ENCODE data around the gene FOXP3. TPM values are rescaled to one million over a fixed set of nuclear protein-coding genes. Genes with fewer than 3 reads are reported as not detected.

FOXP3 gene
- total RNA-seq, 1 experiment from 2014 or later: not detected

GRCh38 chrX:49260221-49260985 lies 4.1 kb downstream of the FOXP3 start:
- Histone ChIP-seq H3K4me3 (ENCODE audit: low read depth, low read length, poor library complexity, severe bottlenecking) (no peak overlapping the region), H3K27ac (ENCODE audit: low read depth, low read length, poor library complexity, severe bottlenecking) (no peak overlapping the region), H3K4me1 (ENCODE audit: insufficient read depth, low read length, poor library complexity, severe bottlenecking) (no peaks in the 10 kb centered on the region), H3K36me3 (ENCODE audit: insufficient read depth, low read length, poor library complexity, severe bottlenecking) (no peaks in the 10 kb centered on the region), H3K27me3 (replicated peaks; ENCODE audit: insufficient read depth, low read depth, low read length, poor library complexity) (no peaks in the 10 kb centered on the region), H3K9me3 (ENCODE audit: low read depth, low read length, poor library complexity, severe bottlenecking) (no peaks in the 10 kb centered on the region)
- POLR2A ChIA-PET (ENCODE audit: low non-redundant PET): no interaction called here
- DNase-seq (ENCODE audit: low spot score): no peak
- CTCF ChIA-PET: no interaction called here
- intact Hi-C loops (cut with micrococcal nuclease; ENCODE audit: unreplicated experiment): no loop called here
- BruUV-seq (replicated peaks): no TSS peak
- TF ChIP-seq CTCF (conservative IDR thresholded peaks at IDR 0.05; ENCODE audit: low read depth, low read length): no peak
- TF ChIP-seq EZH2 (IDR thresholded peaks at IDR 0.05; ENCODE audit: borderline replicate concordance, low read depth, low read length, poor library complexity, severe bottlenecking): no peak

GRCh38 chrX:49258749-49259124 lies 5.8 kb downstream of the FOXP3 start:
- H3K27ac ChIP-seq (ENCODE audit: low read depth, low read length, poor library complexity, severe bottlenecking): no peak overlapping the region
- no peaks in the 10 kb centered on the region for H3K4me1 ChIP-seq (ENCODE audit: insufficient read depth, low read length, poor library complexity, severe bottlenecking)
- no peaks in the 10 kb centered on the region for H3K9me3 ChIP-seq (ENCODE audit: low read depth, low read length, poor library complexity, severe bottlenecking)
- TF ChIP-seq CTCF (conservative IDR thresholded peaks at IDR 0.05; ENCODE audit: low read depth, low read length): no peak
- TF ChIP-seq EZH2 (IDR thresholded peaks at IDR 0.05; ENCODE audit: borderline replicate concordance, low read depth, low read length, poor library complexity, severe bottlenecking): no peak
- H3K4me3 ChIP-seq (ENCODE audit: low read depth, low read length, poor library complexity, severe bottlenecking): no peak overlapping the region
- no peaks in the 10 kb centered on the region for H3K36me3 ChIP-seq (ENCODE audit: insufficient read depth, low read length, poor library complexity, severe bottlenecking)
- no peaks in the 10 kb centered on the region for H3K27me3 ChIP-seq (replicated peaks; ENCODE audit: insufficient read depth, low read depth, low read length, poor library complexity)
- CTCF ChIA-PET: no interaction called here
- intact Hi-C loops (cut with micrococcal nuclease; ENCODE audit: unreplicated experiment): no loop called here
- no TSS peak for BruUV-seq (replicated peaks)
- no peak for DNase-seq (ENCODE audit: low spot score)
- POLR2A ChIA-PET (ENCODE audit: low non-redundant PET): no interaction called here

GRCh38 chrX:49257846-49258748 lies 6.4 kb downstream of the FOXP3 start:
- no peaks in the 10 kb centered on the region for H3K4me1 ChIP-seq (ENCODE audit: insufficient read depth, low read length, poor library complexity, severe bottlenecking)
- ChIA-PET POLR2A (ENCODE audit: low non-redundant PET) (no interaction called here), CTCF (no interaction called here)
- BruUV-seq (replicated peaks): no TSS peak
- TF ChIP-seq EZH2 (IDR thresholded peaks at IDR 0.05; ENCODE audit: borderline replicate concordance, low read depth, low read length, poor library complexity, severe bottlenecking): no peak
- TF ChIP-seq CTCF (conservative IDR thresholded peaks at IDR 0.05; ENCODE audit: low read depth, low read length): no peak
- intact Hi-C loops (cut with micrococcal nuclease; ENCODE audit: unreplicated experiment): no loop called here
- H3K36me3 ChIP-seq (ENCODE audit: insufficient read depth, low read length, poor library complexity, severe bottlenecking): no peaks in the 10 kb centered on the region
- H3K27me3 ChIP-seq (replicated peaks; ENCODE audit: insufficient read depth, low read depth, low read length, poor library complexity): no peaks in the 10 kb centered on the region
- H3K4me3 ChIP-seq (ENCODE audit: low read depth, low read length, poor library complexity, severe bottlenecking): no peak overlapping the region
- no peak overlapping the region for H3K27ac ChIP-seq (ENCODE audit: low read depth, low read length, poor library complexity, severe bottlenecking)
- no peak for DNase-seq (ENCODE audit: low spot score)
- no peaks in the 10 kb centered on the region for H3K9me3 ChIP-seq (ENCODE audit: low read depth, low read length, poor library complexity, severe bottlenecking)

Data from A673 (cell line).